K562 (cell line): ENCODE data around the gene ADAMTS10.
A peak's percentile ranks its signal among the peaks of the same experiment; 100 is the strongest.

Source experiments
- BACH1 ChIP-seq: fragments of 200-800 bp; sonication (Bioruptor generic); IDR thresholded peaks from 2 replicates; pipeline ENCODE4 v1.6.1; 2016; ENCODE audit warnings: missing genetic modification characterization, missing compliant biosample characterization
- CTBP1 ChIP-seq: fragments of 450-650 bp; IDR thresholded peaks from 2 replicates; pipeline ENCODE4 v1.6.1; 2016; ENCODE audit warnings: borderline replicate concordance
- DPF2 ChIP-seq: fragments of 450-650 bp; IDR thresholded peaks from 2 replicates; pipeline ENCODE4 v1.6.1; 2016
- JUND ChIP-seq, 2 experiments: IDR thresholded peaks; 2 replicates in 1 of 2; 3 replicates in 1 of 2; pipeline ENCODE4 v1.6.1; 2011; ENCODE audit warnings: borderline replicate concordance in 2 of 2, low read depth in 2 of 2, low read length in 2 of 2, improper control_type of control experiment in 1 of 2, missing biosample characterization in 1 of 2, missing genetic modification characterization in 1 of 2, missing genetic modification reagents in 1 of 2
- NBN ChIP-seq: fragments of 450-650 bp; IDR thresholded peaks from 2 replicates; pipeline ENCODE4 v1.6.1; 2016; ENCODE audit warnings: low read depth, mild to moderate bottlenecking
- RBM15 ChIP-seq: fragments of 200-400 bp; formaldehyde crosslinking; IDR thresholded peaks from 2 replicates; pipeline ENCODE4 v1.6.1; 2018; ENCODE audit warnings: mild to moderate bottlenecking, low read length, moderate library complexity; ENCODE audit not compliant: insufficient read depth
- SP1 ChIP-seq: sonication (generic); formaldehyde crosslinking; IDR thresholded peaks from 2 replicates; pipeline ENCODE4 v1.8.1; 2022; ENCODE audit warnings: mild to moderate bottlenecking, missing genetic modification reagents
- TCF7L2 ChIP-seq: fragments of 150-350 bp; IDR thresholded peaks from 2 replicates; pipeline ENCODE4 v1.6.1; 2016; ENCODE audit warnings: low read depth, mild to moderate bottlenecking, low read length, moderate library complexity
- ZKSCAN1 ChIP-seq: fragments of 150-350 bp; IDR thresholded peaks from 2 replicates; pipeline ENCODE4 v1.6.1; 2016; ENCODE audit warnings: low read depth, low read length
- ZNF551 ChIP-seq: fragments of 250-450 bp; sonication (Bioruptor Pico); IDR thresholded peaks from 2 replicates; pipeline ENCODE4 v1.5.0; 2021; ENCODE audit warnings: mild to moderate bottlenecking, moderate library complexity
- TF ChIP-seq, protein P1 (sequence below): sonication (generic); formaldehyde crosslinking; IDR thresholded peaks from 2 replicates; pipeline ENCODE4 v1.9.0; 2022; ENCODE audit warnings: mild to moderate bottlenecking, missing genetic modification reagents
- TF ChIP-seq, protein P2 (sequence below), 3 experiments: IDR thresholded peaks in 2 of 3; conservative IDR thresholded peaks in 1 of 3; 2 replicates each; pipeline ENCODE4 v1.5.1; 2011 to 2012; ENCODE audit warnings: low read length in 3 of 3, mild to moderate bottlenecking in 3 of 3, control low read depth in 2 of 3, improper control_type of control experiment in 1 of 3, inconsistent platforms in 1 of 3, low read depth in 1 of 3, mixed read lengths in 1 of 3, moderate library complexity in 1 of 3; ENCODE audit not compliant: insufficient read depth in 2 of 3

DNA sequence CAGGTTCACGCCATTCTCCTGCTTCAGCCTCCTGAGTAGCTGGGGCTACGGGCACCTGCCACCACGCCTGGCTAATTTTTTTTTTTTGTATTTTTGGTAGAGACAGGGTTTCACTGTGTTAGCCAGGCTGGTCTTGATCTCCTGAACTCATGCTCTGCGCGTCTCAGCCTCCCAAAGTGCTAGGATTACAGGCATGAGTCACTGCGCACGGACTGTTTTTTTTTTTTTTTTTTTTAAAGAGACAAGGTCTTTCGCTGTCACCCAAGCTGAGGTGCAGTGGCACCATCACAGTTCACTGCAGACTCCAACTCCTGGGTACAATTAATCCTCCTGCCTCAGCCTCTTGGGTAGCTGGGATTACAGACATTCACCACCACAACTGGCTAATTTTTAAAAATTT, 8.2 kb upstream of the ADAMTS10 start:
- TF ChIP-seq CTBP1: no peak
- no peak for TF ChIP-seq ZNF551
- no peak for TF ChIP-seq DPF2
- TF ChIP-seq, protein P1, sequence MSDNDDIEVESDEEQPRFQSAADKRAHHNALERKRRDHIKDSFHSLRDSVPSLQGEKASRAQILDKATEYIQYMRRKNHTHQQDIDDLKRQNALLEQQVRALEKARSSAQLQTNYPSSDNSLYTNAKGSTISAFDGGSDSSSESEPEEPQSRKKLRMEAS (CRISPR knock-in tag): no peak
- no peak for TF ChIP-seq ZKSCAN1
- TF ChIP-seq, protein P2, sequence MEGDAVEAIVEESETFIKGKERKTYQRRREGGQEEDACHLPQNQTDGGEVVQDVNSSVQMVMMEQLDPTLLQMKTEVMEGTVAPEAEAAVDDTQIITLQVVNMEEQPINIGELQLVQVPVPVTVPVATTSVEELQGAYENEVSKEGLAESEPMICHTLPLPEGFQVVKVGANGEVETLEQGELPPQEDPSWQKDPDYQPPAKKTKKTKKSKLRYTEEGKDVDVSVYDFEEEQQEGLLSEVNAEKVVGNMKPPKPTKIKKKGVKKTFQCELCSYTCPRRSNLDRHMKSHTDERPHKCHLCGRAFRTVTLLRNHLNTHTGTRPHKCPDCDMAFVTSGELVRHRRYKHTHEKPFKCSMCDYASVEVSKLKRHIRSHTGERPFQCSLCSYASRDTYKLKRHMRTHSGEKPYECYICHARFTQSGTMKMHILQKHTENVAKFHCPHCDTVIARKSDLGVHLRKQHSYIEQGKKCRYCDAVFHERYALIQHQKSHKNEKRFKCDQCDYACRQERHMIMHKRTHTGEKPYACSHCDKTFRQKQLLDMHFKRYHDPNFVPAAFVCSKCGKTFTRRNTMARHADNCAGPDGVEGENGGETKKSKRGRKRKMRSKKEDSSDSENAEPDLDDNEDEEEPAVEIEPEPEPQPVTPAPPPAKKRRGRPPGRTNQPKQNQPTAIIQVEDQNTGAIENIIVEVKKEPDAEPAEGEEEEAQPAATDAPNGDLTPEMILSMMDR (IDR thresholded peaks at IDR 0.05 in 2 of 3, conservative IDR thresholded peaks at IDR 0.05 in 1 of 3; ENCODE audit: insufficient read depth in 2 of 3, low read depth in 1 of 3, low read length in 3 of 3): no peak
- TF ChIP-seq NBN: no peak
- no peak for TF ChIP-seq BACH1 (tag)
- TF ChIP-seq JUND (IDR thresholded peaks at IDR 0.05; ENCODE audit: borderline replicate concordance, low read depth, low read length): peak; percentile 76
- peak; percentile 68; the same call in 1 of the 3 replicates for TF ChIP-seq JUND (tag; IDR thresholded peaks at IDR 0.05; ENCODE audit: borderline replicate concordance, low read depth, low read length)
- TF ChIP-seq SP1 (CRISPR knock-in tag): no peak
- no peak for TF ChIP-seq TCF7L2
- no peak for TF ChIP-seq RBM15
